Heart left ventricle (tissue), 16 donors: ENCODE results near the gene CBFA2T2. TPM values are rescaled to one million over a fixed set of nuclear protein-coding genes. Genes with fewer than 3 reads are reported as not detected.

Experiments
- ATAC-seq, 4 donors: fragments of 200-7000 bp; cut with Tn5 transposase; one replicate each; pipeline ENCODE4 v1.9.1; 2020 to 2022; ENCODE audit warnings: moderate library complexity in 4 of 4, mild to moderate bottlenecking in 3 of 4, moderate number of reproducible peaks in 1 of 4
- DNase-seq, 5 donors: peaks; one replicate each; pipeline ENCODE4 v3.0.0-alpha.2; 2020
- H3K27ac ChIP-seq, 12 donors: fragments of 200-600 bp; sonication (generic) in 4 of 12; one replicate each; pipeline versions ENCODE4 v1.5.0 to v1.8.0; 2016 to 2022; ENCODE audit warnings: mild to moderate bottlenecking in 2 of 12
- H3K27me3 ChIP-seq, 9 donors: fragments of 200-600 bp; sonication (generic) in 2 of 9; one replicate each; pipeline versions ENCODE4 v1.5.1 to v1.8.0; 2016 to 2022; ENCODE audit warnings: mild to moderate bottlenecking in 3 of 9
- H3K36me3 ChIP-seq, 9 donors: fragments of 200-600 bp; sonication (generic) in 2 of 9; one replicate each; pipeline versions ENCODE4 v1.5.0 to v1.8.0; 2018 to 2022; ENCODE audit warnings: mild to moderate bottlenecking in 2 of 9
- H3K4me1 ChIP-seq, 12 donors: fragments of 200-600 bp; sonication (generic) in 4 of 12; one replicate each; pipeline versions ENCODE4 v1.5.0 to v1.8.0; 2016 to 2022; ENCODE audit warnings: mild to moderate bottlenecking in 3 of 12
- H3K4me3 ChIP-seq, 12 donors: fragments of 200-600 bp; sonication (generic) in 4 of 12; one replicate each; pipeline versions ENCODE4 v1.5.0 to v1.8.0; 2017 to 2022; ENCODE audit warnings: mild to moderate bottlenecking in 9 of 12, moderate library complexity in 4 of 12
- H3K9me3 ChIP-seq, 12 donors: fragments of 200-600 bp; sonication (generic) in 4 of 12; one replicate each; pipeline versions ENCODE4 v1.5.0 to v1.8.0; 2016 to 2022; ENCODE audit warnings: mild to moderate bottlenecking in 1 of 12
- POLR2A ChIP-seq, 2 donors: fragments of 450-650 bp; IDR thresholded peaks; one replicate each; pipeline ENCODE4 v1.6.1; 2017; ENCODE audit warnings: antibody characterized with exemption in 2 of 2, mild to moderate bottlenecking in 2 of 2, moderate library complexity in 2 of 2
- WGBS, 4 donors: extraction: QIAGEN DNeasy Blood & Tissue Kit in 2 of 4; methylation state at CpG; one replicate each; pipeline versions ENCODE4 v1.1.5 to v1.1.7; 2013 to 2018; 5-methylcytosine and 5-hydroxymethylcytosine counted together
- intact Hi-C, 10 donors: fragments of 100-400 bp; cut with DNase I; formaldehyde crosslinking; loops; one replicate each; pipeline versions ENCODE4 v1.11.1 to v1.14.2; 2022
- polyA plus RNA-seq, 2 donors: library from polyadenylated mRNA; stranded (reverse); fragments of 200-250 nt; gene quantifications; one replicate each; pipeline ENCODE4 v1.2.3, GENCODE V29; 2013
- total RNA-seq, 9 donors: library from RNA; depleted of rRNA in 2 of 9; stranded (reverse); fragments of >200 nt in 2 of 9; fragmentation: NEBNext Ultra II Directional in 3 of 9; extraction: Animal tissue kit (Norgen Biotek cat#: 25700) in 3 of 9; gene quantifications; one replicate each; pipeline versions ENCODE4 v1.1.0 to v1.2.4, GENCODE V29; 2016 to 2023
- TF ChIP-seq, protein P1 (sequence below), 12 donors: fragments of 200-600 bp; sonication (generic) in 4 of 12; IDR thresholded peaks; one replicate each; pipeline versions ENCODE4 v1.5.0 to v1.8.0; 2018 to 2022; ENCODE audit warnings: antibody characterized with exemption in 12 of 12, mild to moderate bottlenecking in 5 of 12
- donor health status: ischemic (EF 13 %, LVEDD 7.1; RV severe dilation, severe dysfunction).
- donor health status: healthy with polysubstance abuse.
- donor health status: DM: no; HTN: yes; CAD: no.
- donor health status: DM: no; HTN: no; CAD: no.
- donor health status: ischemic (EF 25% LVEDD 6.9; RV normal size, moderate dysfunction).
- donor health status: ischemic (EF 25% LVEDD 5.7; RV mildly dilated, moderate dysfunction).
- donor health status: healthy.
- donor health status: DM: yes; HTN: yes; CAD: no.
- donor health status: ischemic (EF 35%, LVEDD 5.7; RV mildly dilated, moderate dysfunction).
- donor health status: nonischemic (EF 11% LVEDD 7.7; RV severe dilation, severe dysfunction).
- donor health status: DM: yes; HTN: yes; CAD: no.
- donor health status: PGD.
- donor health status: ischemic (EF 29% LVEDD 5.4; RV normal size, mild dysfunction).
- donor health status: nonischemic (EF 23%, LVEDD 6.1; RV moderate dilation, normal function).

The CBFA2T2 gene
- total and polyA plus RNA-seq, 11 donors, result 4.6 to 15.0 (median 9.9) TPM

DNA sequence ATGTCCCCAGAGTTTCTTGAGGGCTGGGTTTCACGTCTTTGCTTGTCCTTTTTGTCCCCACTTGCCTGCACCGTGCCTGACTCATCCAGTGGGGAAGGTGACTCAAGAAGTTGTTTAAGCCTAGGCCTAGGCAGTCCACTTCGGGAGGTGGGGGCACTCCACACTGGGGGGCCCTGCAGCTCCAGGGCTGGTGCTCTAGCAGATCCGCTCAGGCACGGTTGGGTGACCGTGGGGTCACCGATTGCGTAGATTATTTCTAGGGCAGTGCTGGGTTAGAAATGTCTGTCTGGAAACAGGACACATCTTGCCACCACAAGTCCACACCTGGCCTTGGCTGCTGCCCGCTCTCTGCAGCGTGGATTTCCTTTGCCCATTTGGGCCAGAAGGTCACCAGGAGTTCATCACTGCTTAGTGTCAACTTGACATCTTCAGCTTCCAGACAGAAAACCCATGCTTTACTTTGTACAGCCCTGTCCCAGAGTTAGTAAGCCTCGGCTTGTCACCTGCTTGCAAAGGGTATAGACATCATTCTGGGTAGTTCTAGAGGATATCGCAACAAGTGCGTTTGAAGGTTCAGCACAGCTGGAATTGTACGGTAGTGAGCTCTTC is 158.6 kb downstream of the CBFA2T2 start:
- ATAC-seq (peak; percentile 8 to 23 (median 14)), DNase-seq (no peak)
- 60 to 74% (median 70%) methylated on average over 13 to 14 of the region's 14 CpGs for WGBS, 4 donors
- peak overlapping the region in 3 of 12 donors; percentile 1 to 35 (median 18) for H3K27ac ChIP-seq
- H3K4me1 ChIP-seq, result peaks cover 2 to 42% (median 18%) of the 10 kb centered on the region in 12 donors
- H3K36me3 ChIP-seq, result peaks cover 0 to 34% (median 24%) of the 10 kb centered on the region in 9 donors
- TF ChIP-seq, protein P1, sequence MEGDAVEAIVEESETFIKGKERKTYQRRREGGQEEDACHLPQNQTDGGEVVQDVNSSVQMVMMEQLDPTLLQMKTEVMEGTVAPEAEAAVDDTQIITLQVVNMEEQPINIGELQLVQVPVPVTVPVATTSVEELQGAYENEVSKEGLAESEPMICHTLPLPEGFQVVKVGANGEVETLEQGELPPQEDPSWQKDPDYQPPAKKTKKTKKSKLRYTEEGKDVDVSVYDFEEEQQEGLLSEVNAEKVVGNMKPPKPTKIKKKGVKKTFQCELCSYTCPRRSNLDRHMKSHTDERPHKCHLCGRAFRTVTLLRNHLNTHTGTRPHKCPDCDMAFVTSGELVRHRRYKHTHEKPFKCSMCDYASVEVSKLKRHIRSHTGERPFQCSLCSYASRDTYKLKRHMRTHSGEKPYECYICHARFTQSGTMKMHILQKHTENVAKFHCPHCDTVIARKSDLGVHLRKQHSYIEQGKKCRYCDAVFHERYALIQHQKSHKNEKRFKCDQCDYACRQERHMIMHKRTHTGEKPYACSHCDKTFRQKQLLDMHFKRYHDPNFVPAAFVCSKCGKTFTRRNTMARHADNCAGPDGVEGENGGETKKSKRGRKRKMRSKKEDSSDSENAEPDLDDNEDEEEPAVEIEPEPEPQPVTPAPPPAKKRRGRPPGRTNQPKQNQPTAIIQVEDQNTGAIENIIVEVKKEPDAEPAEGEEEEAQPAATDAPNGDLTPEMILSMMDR (IDR thresholded peaks at IDR 0.05), result no peak
- TF ChIP-seq POLR2A (IDR thresholded peaks at IDR 0.05), result no peak
- H3K27me3 ChIP-seq, result no peaks in the 10 kb centered on the region
- H3K9me3 ChIP-seq, result no peaks in the 10 kb centered on the region
- peak overlapping the region in 1 of 12 donors; percentile 14 for H3K4me3 ChIP-seq
- intact Hi-C loops, result no loop called here

DNA sequence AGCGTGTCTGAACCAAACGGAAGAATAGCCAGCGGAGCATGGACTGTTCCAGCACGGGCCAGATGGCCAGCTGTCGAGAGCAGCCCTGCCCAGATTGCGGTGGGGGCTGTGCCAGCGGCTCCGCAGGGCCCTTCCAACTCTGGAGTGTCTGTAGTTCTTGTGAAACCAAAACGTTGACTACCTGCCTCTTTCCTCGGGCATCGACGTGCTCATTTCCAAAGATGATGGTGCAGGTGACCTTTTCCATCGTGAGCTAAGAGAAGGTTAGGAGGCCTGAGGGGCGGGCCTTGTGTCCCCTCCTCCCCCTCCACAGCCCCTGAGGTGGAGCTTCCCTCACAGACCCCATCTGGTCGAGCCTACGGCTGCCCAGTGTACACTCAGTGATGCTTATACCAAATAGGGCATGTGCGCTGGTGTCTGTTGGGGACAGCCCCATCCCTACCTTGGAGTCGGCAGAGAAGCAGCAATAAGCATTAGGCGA is 159.3 kb downstream of the CBFA2T2 start:
- WGBS, 4 donors, result 64 to 72% (median 69%) methylated on average over 16 to 19 of the region's 19 CpGs
- DNase-seq (peak in 2 of 5 donors; percentile 56 to 76), ATAC-seq (peak; percentile 30 to 66 (median 46))
- intact Hi-C loops, result no loop called here
- Histone ChIP-seq H3K9me3 (no peaks in the 10 kb centered on the region), H3K4me3 (peak overlapping the region in 2 of 12 donors; percentile 2 to 14), H3K36me3 (peaks cover 0 to 29% (median 19%) of the 10 kb centered on the region in 9 donors), H3K27ac (peak overlapping the region in 1 of 12 donors; percentile 1), H3K4me1 (peaks cover 2 to 48% (median 19%) of the 10 kb centered on the region in 12 donors), H3K27me3 (no peaks in the 10 kb centered on the region)
- TF ChIP-seq POLR2A (IDR thresholded peaks at IDR 0.05), result no peak

DNA sequence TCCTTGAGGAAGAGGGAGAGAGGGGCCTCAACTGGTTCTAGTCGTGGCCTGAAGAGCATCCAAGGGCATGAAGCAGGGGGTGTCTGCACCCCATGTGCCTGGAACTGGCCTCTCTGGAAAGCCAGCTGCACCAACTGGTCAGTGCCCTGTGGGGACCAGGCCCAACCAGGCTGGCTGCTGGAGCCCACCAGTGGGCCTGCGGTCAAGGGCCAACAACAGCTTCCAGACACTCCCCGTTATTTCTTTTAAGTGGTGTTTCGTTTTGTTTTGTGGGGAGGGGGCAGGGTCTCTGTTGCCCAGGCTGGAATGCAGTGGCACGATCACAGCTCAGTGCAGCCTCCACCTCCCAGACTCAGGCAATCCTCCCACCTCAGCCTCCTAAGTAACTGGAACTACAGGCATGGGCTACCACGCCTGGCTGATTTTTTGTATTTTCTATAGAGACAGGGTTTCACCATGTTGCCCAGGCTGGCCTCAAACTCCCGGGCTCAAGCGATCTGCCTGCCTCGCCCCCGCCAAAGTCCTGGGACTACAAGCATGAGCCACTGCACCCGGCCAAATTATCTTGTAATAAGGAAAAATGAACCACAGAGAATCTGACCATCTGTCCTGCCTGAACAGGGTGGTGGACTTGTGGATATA is 160.3 kb downstream of the CBFA2T2 start:
- intact Hi-C loops, result loop anchor here in 6 of 10 donors (5.0 kb wide), 2 partner anchors 188 to 193 kb away; no protein-coding TSS in a partner anchor
- Histone ChIP-seq H3K27me3 (no peaks in the 10 kb centered on the region), H3K27ac (no peak overlapping the region), H3K9me3 (no peaks in the 10 kb centered on the region), H3K4me1 (peaks cover 2 to 48% (median 19%) of the 10 kb centered on the region in 12 donors), H3K4me3 (no peak overlapping the region), H3K36me3 (peaks cover 0 to 19% (median 9%) of the 10 kb centered on the region in 9 donors)
- DNase-seq (no peak), ATAC-seq (no peak)
- no peak for TF ChIP-seq POLR2A (IDR thresholded peaks at IDR 0.05)
- TF ChIP-seq, protein P1 (IDR thresholded peaks at IDR 0.05), result no peak
- 90 to 94% (median 91%) methylated on average over 11 of the region's 11 CpGs for WGBS, 4 donors

DNA sequence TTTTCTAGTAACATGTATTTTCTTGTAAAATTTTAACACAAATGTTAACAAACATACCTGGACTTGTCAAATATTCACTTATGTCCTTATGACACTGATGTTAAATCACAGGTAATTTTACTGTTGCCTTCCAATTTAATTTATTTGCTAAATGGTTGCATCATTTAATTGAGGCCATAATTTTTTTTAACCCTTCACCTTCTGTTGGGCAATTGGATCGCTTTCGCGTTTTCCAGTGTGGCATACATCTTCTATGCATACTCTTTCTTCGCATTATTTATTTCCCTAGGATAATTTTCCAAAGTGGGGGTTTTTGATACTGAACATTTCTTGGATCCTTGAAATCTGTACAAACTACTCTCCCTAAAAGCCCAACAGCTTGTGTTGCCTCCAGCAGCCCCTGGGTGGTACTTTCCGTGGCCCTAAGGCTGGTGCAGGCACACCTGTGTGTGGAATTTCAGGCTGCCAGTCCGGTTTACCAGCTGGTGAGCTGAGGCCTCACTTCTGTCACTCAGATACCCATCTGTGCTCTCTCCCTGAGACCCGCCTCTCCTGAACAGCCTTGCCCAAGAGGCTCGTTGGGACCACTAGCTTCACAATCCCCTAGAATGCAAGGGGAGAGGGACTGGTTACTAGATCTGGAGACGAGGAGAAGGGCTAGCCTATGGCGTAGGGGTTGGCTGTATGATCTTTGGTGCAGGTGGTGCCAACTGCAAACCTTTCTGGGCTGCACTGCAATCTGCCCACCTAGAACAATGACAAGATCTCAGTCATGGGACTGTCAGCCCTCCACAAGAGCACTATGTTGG is 161.1 kb downstream of the CBFA2T2 start:
- H3K27ac ChIP-seq, result no peak overlapping the region
- intact Hi-C loops, result loop anchor here in 6 of 10 donors (5.0 kb wide), 2 partner anchors 189 to 194 kb away; no protein-coding TSS in a partner anchor
- H3K9me3 ChIP-seq, result no peaks in the 10 kb centered on the region
- DNase-seq, result no peak
- ATAC-seq, result no peak
- peaks cover 2 to 48% (median 19%) of the 10 kb centered on the region in 12 donors for H3K4me1 ChIP-seq
- H3K36me3 ChIP-seq, result peaks cover 0 to 12% (median 1%) of the 10 kb centered on the region in 9 donors
- no peaks in the 10 kb centered on the region for H3K27me3 ChIP-seq
- TF ChIP-seq, protein P1 (IDR thresholded peaks at IDR 0.05), result no peak
- TF ChIP-seq POLR2A (IDR thresholded peaks at IDR 0.05), result no peak
- no peak overlapping the region for H3K4me3 ChIP-seq
- 81 to 87% (median 84%) methylated on average over 10 of the region's 10 CpGs for WGBS, 4 donors
